ENCODE results near the gene AP3S2. TPM values are rescaled to one million over a fixed set of nuclear protein-coding genes. Genes with fewer than 3 reads are reported as not detected.
A peak's percentile ranks its signal among the peaks of the same experiment; 100 is the strongest.
"Not testable (repeated sequence)": the region's sequence is repeated elsewhere in the genome, so short reads cannot be mapped to it uniquely, and the experiment has no call there.

Gene AP3S2
- total and polyA plus RNA-seq, 8 donors: 8.4 to 90.4 (median 24.0) TPM

GRCh38 chr15:89783861-89784685 is 109.7 kb downstream of the AP3S2 start:
- peak in 1 of 2 donors; percentile 2 for DNase-seq
- intact Hi-C loops (cut with DNase I; ENCODE audit: low total_unique reads): no loop called here
- Histone ChIP-seq H3K4me3 (no peak overlapping the region), H3K36me3 (no peaks in the 10 kb centered on the region), H3K9me3 (peaks cover 0 to 11% (median 5%) of the 10 kb centered on the region in 4 donors), H3K27ac (no peak overlapping the region), H3K4me1 (peaks cover 0 to 18% (median 6%) of the 10 kb centered on the region in 4 donors), H3K27me3 (no peaks in the 10 kb centered on the region)
- WGBS, 5 donors: 87 to 95% (median 90%) methylated on average over 12 to 15 of the region's 15 CpGs
- TF ChIP-seq POLR2AphosphoS5 (IDR thresholded peaks at IDR 0.05) (no peak), CTCF (IDR thresholded peaks at IDR 0.05) (no peak), POLR2A (IDR thresholded peaks at IDR 0.05) (no peak), EP300 (IDR thresholded peaks at IDR 0.05) (no peak)

GRCh38 chr15:89783111-89783860 is 110.5 kb downstream of the AP3S2 start:
- no peak overlapping the region for H3K4me3 ChIP-seq
- 76 to 83% (median 81%) methylated on average over 14 of the region's 14 CpGs for WGBS, 5 donors
- intact Hi-C loops (cut with DNase I; ENCODE audit: low total_unique reads): no loop called here
- no peaks in the 10 kb centered on the region for H3K36me3 ChIP-seq
- peaks cover 0 to 18% (median 6%) of the 10 kb centered on the region in 4 donors for H3K4me1 ChIP-seq
- TF ChIP-seq CTCF (IDR thresholded peaks at IDR 0.05): no peak
- no peak for TF ChIP-seq POLR2A (IDR thresholded peaks at IDR 0.05)
- no peak for TF ChIP-seq POLR2AphosphoS5 (IDR thresholded peaks at IDR 0.05)
- TF ChIP-seq EP300 (IDR thresholded peaks at IDR 0.05): no peak
- no peak overlapping the region for H3K27ac ChIP-seq
- H3K9me3 ChIP-seq: peaks cover 0 to 9% (median 4%) of the 10 kb centered on the region in 4 donors
- no peaks in the 10 kb centered on the region for H3K27me3 ChIP-seq
- DNase-seq: peak in 1 of 2 donors; percentile 14

- WGBS, 5 donors: 90 to 97% (median 92%) methylated on average over 8 to 9 of the region's 9 CpGs
- DNase-seq; H3K9me3 ChIP-seq; intact Hi-C loops (cut with DNase I; ENCODE audit: low total_unique reads); H3K27ac ChIP-seq; H3K4me3 ChIP-seq; H3K36me3 ChIP-seq; H3K27me3 ChIP-seq: not testable (repeated sequence)
- peaks cover 0 to 18% (median 6%) of the 10 kb centered on the region in 4 donors for H3K4me1 ChIP-seq
Measured at GRCh38 chr15:89782619-89782950, 111.2 kb downstream of the AP3S2 start.

- no peaks in the 10 kb centered on the region for H3K9me3 ChIP-seq
- H3K36me3 ChIP-seq: no peaks in the 10 kb centered on the region
- H3K4me3 ChIP-seq: no peak overlapping the region
- no peak overlapping the region for H3K27ac ChIP-seq
- H3K4me1 ChIP-seq: peaks cover 1 to 20% (median 6%) of the 10 kb centered on the region in 4 donors
- WGBS, 5 donors: 78 to 82% (median 80%) methylated on average over 15 of the region's 15 CpGs
- TF ChIP-seq POLR2A (IDR thresholded peaks at IDR 0.05): no peak
- no peak for TF ChIP-seq POLR2AphosphoS5 (IDR thresholded peaks at IDR 0.05)
- TF ChIP-seq EP300 (IDR thresholded peaks at IDR 0.05): no peak
- TF ChIP-seq CTCF (IDR thresholded peaks at IDR 0.05): no peak
- DNase-seq: peak in 1 of 2 donors; percentile 14
- no peaks in the 10 kb centered on the region for H3K27me3 ChIP-seq
- intact Hi-C loops (cut with DNase I; ENCODE audit: low total_unique reads): no loop called here
Measured at GRCh38 chr15:89781891-89782618, 111.7 kb downstream of the AP3S2 start.
